HG02763 (cell line): ENCODE measurements around the gene GSC.
"Not testable (repeated sequence)": the region's sequence is repeated elsewhere in the genome, so short reads cannot be mapped to it uniquely, and the experiment has no call there.

ENCODE experiments used
- ATAC-seq: cut with Tn5 transposase; IDR thresholded peaks from one replicate; pipeline ENCODE4 v1.9.1; 2021; ENCODE audit warnings: mild to moderate bottlenecking, moderate library complexity; ENCODE audit not compliant: unreplicated experiment

Gene GSC

DNA sequence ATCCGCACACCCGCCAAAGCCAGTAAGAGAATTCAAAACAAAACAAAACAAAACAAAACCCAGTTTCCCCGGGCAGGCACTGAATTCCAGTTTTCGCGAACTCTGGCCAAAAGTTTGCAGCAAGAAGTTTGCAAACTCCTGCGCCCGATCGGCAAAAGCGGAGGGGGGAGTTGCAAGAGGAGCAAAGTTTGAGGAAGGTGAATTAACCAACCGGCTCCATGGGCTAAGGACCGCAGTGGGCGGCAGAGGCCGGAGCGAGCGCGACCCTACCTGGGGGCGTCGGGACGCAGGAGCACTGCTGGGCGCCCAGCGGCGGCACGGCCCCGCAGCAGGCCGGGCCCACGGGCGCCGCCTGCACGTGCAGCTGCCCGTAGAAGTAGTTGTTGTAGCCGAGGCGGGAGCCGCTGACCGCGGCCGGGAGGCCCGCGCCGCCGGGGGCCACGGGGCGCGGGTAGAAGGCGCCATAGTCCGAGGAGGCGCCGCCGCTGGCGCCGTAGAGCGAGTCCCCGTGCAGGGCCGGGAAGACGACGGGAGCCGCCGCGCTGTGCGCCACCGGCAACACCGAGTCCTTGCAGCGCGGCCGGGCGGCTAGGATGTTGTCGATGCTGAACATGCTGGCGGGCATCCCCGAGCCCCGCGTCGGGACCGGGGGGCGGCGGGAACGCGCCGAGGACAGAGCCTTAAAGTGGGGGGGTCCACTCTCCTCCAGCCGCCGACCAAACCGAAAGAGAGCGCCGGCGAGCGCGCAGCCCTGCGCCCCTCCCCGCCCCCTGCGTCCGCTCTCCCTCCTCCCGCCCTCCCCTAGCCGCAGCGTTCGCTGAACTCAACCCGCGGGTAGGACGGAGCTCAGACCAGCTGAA lies at the start of gene GSC:
Gene GSC (minus strand): TSS at position 723 of the 860 bp plus-strand sequence. CDS start 98 bp downstream, at position 625.
- no peak for ATAC-seq

DNA sequence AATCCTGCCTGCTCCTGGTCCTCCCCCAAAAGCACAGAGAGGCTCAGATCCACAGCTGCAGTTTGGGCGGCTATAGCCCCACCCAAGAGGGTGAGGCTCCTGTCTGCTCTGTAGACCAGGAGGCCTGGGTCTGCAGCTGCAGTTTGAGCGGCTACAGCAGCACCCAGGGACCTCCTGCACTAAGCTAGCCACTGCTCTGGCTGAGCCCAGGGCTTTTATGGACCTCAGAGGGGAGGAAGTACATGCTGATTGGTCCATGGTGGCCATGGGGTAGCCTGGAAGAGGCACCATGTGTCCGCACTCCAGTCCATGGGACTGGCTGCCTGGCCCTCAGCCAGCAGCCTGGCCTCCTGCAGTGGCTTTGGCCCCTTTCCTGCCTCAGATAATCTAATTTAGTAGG lies 49.6 kb upstream of the GSC start:
- ATAC-seq = no peak

DNA sequence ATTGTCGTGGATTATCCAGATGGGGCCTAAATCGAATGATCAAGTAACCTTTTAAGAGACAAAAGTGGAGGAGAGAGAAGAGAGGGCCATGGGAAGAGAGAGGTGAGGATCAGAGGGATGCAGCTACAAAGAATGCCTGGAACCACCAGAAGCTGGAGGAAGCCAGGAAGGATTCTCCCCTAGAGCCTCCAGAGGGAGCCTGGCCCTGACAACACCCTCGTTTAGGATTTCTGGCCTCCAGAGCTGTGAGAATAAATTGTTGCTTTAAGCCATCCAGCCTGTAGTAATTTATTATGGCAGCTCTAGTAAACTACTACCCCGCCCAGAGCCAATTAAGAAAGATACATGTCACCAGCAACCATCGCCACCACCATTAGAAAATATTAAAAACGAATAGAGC lies 46.2 kb upstream of the GSC start:
- no peak for ATAC-seq

GRCh38 chr14:94805680-94806288 lies 35.9 kb upstream of the GSC start:
- ATAC-seq = no peak

DNA sequence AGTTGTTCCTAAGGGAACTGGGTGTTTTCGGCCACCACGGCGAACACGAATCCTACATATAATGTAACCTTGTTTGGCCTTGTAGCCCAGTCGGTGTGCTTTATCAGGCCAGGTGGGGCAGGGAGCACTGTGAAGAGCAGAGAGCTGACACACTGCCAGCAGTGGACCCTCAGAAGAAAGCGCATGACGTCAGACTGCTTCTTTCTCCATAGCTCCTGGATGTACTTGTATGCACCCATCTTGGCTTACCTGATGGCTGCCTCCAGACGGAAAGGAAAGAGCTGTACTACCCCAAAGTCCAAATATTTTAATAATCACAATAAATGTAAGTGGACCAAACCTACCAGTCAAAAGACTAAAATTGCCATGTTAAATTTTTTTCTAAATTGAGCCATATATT lies 31.3 kb upstream of the GSC start:
- ATAC-seq = no peak

DNA sequence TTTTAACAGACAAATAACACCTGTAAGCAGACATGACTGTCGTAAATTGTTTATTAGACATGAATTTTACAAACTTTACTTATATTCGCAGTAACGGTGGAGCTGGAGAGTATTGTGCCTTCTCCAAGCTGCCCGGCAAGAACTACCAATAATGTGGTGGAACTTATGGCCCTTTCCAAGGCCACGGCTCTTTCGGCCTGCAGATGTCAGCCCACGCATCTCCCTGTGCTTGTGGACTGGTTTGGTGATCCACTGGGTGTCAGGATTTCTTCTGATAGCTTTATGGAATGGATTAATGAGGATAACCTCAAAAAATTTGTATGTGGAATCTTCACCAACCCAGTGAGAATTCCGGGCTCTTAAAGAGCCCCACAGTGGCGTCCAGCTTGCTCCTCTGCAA lies 30.9 kb upstream of the GSC start:
- ATAC-seq = not testable (repeated sequence)

DNA sequence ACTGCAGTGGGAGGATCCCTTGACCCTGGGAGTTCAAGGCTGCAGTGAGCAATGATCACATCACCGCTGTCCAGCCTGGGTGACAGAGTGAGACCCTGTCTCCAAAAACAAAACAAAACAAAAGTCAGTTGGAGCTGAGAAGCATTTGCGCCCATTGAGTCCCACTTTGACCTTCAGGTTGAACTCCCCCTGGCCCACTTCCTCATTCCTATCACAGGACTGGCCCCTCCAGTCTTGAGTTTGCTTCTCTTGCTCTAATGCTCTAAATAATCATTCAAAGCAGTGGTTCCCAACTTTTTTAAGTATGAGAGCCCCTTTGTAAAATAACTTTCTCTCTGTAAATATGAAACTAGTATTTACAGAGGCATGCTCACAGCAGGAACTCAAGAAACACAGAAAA lies 28.0 kb upstream of the GSC start:
- no peak for ATAC-seq

GRCh38 chr14:94796278-94796677 lies 26.4 kb upstream of the GSC start:
- no peak for ATAC-seq

GRCh38 chr14:94795372-94795771 lies 25.5 kb upstream of the GSC start:
- no peak for ATAC-seq

- ATAC-seq = no peak
Measured at GRCh38 chr14:94793901-94794300, 24.0 kb upstream of the GSC start.

DNA sequence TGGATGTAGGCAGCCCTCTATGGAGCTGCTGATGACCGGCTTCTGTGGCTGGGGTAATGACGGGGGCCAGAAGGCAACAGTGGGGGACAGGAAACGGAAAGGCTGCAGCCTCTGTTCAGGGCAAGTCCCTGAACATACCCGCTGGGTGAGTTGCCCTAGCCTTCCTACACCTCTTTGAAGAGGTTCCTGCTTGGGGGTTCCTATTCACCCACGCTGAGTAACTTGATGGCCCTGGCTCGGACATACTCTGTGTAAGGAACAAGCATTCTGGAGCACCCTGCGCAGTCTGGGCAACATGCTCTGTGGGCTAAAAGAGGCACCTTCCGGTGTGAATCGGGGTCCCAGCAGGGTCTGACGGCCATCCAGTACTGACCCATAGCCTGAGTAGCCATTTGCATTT lies 17.7 kb upstream of the GSC start:
- no peak for ATAC-seq

GRCh38 chr14:94787092-94787491 lies 17.2 kb upstream of the GSC start:
- ATAC-seq = no peak

DNA sequence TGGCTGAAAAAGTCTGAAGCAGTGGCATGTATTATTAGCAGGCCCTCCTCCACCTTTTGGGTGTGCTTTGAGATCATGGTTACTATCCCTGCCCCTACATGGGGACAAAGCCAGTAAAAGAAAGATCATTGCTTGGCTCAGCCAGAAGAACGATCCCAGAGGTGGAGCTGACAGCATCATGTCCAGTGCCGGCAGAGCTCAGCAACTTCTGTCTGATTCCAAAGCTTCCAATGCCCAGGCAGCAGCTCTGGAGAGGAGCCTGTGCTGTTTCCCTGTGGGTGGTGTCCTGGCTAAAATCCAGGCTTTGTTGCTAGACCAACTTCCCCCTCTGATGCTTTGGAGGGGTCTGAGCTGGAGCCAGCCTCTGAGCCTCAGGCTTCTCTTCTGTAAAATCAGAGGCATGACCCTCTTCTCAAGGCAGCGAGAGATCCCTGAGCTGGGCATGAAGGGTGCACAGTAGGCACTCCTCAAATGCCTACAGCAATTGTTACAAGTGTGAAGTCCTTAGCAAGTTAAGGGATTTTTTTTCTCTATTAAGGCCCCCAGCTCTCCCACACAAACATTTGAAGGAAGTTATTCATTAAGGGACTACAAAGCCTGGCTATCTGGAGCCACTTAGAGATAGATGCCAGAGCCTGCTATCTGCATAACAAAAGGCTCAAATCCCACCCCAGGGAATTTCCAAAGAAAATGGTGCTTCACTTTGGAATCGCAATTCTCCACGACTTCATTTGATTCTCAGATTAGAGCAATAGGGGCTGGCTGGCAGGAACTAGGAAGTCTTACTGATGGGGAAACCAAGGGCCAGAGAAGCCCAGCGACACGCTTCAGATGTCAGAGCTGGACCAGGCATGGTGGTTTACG lies 10.9 kb upstream of the GSC start:
- no peak for ATAC-seq

- no peak for ATAC-seq
Measured at GRCh38 chr14:94779713-94780112, 9.8 kb upstream of the GSC start.

GRCh38 chr14:94775871-94776210 lies 5.9 kb upstream of the GSC start:
- ATAC-seq = no peak

DNA sequence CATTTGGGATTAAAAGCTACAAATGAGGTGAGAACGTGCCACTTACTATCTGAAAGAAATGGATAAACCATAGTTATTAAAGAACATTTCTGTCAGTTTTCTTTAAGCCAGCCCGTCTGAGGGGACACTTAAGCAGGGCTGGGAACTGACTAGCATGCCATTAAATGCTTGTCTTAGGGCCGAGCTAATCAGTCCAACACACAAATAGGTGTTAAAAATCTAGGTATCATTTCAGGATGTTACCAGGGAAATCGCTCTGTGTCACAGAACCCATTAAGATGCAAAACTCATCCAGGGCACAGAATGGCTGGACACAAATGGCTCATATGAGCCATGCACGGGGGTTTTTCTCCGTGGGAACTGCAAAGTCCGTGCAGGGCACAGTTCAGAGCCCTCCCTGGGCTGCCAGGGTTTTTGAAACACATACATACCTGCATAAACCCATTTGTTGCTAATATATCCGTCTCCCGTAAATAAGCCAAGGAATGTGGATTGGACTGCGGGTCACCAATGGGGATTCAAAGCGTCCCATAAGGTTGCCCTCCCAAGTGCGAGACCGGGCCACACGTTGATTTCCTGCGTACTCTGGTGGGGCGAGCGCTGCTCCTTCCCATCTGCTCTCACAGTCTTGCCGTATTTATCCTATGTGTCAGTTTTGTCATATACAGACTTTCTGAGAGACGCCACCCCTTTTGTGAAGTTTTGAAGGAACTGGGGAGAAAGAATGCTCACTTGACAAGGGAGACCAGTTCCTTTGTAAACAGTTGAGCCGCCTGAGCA lies 5.4 kb upstream of the GSC start:
- ATAC-seq = no peak

DNA sequence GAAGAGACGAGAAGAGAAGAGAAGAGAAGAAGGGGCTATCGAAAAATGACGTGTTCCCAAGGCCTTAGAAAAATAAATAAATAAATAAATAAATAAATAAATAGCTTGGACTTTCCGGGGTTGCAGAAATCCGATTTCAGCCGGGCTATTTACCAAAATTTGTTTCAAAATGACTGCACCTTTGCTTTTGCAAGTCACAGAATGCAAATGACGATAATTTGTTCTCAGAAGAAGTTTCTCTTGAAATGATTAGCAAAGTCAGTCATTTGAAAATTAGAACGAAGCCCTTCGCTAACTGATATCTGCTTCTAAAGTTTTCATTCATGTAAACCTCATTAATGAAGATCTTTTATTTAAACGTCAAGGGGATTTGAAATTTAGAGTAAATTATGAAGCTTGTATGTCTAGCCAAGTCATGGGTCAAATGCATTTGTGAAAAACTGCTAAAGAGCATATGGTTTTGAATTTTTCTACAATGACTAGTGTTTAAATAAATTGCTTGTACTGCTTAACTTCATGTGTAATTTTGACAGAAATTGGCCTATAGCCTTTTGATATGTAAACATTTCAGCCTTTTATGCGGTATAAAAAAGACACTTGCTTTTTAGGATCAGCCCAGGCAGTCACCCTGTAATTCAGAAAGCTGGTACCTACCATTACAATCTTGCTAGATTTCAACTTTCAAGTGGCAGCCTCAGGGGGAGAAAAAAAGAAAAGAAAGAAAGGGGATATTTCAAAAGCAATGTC lies 4.6 kb upstream of the GSC start:
- no peak for ATAC-seq

- ATAC-seq = no peak
Measured at GRCh38 chr14:94773655-94774343, 3.9 kb upstream of the GSC start.

- no peak for ATAC-seq
Measured at GRCh38 chr14:94773061-94773648, 3.2 kb upstream of the GSC start.
